Left hindlimb (tissue), 1 donor: ENCODE data around the gene ALOX5AP.
A peak's percentile ranks its signal among the peaks of the same experiment; 100 is the strongest.

Experiments
- DNase-seq: peaks from one replicate; pipeline ENCODE4 v3.0.0-alpha.2; 2018

ALOX5AP gene

GRCh38 chr13:30770929-30771328 lies 35.6 kb downstream of the ALOX5AP start:
- no peak for DNase-seq

GRCh38 chr13:30773561-30773960 lies 38.2 kb downstream of the ALOX5AP start:
- DNase-seq: no peak

DNA sequence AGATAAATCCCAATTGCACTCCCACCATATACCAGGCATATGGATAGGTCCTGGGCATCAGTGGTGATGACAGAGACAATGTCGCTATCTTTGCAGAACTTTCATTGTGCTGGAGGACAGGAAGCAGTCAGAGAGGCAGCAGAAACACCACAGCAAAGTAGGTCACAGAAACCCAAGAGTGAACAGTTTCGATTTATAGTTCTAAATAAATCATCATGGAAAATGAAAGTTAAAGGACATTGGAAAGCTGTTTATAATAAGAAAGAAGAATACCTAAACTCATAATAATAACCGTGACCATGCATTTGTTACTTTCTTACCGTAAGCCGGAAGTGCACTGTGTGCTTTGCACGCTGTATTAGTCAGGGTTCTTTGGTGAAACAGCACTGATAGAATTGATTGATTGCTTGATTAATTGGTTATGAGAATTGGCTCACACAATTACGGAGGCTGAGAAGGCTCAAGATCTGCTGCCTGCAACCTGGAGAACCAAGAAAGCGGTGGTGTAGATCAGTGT lies 38.9 kb downstream of the ALOX5AP start:
- DNase-seq: no peak

DNA sequence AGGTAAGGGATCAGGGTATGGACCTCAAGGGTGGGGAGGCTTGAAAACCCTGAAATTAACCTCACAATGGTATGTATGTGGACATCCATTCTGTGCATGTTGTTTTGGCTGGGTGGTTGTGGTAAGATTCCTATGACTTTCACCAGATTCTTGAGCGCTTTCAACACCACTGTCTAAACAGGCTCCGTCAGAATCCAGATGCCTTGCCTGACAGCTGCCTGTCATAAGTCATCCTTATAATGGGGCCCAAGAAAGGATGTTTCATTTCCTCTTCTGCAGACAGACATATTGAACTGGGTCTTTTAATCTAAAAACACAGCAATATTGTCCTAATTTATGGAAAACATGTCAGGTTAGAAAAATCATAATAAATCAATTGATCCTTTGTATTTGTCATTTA lies 41.3 kb downstream of the ALOX5AP start:
- DNase-seq: no peak

DNA sequence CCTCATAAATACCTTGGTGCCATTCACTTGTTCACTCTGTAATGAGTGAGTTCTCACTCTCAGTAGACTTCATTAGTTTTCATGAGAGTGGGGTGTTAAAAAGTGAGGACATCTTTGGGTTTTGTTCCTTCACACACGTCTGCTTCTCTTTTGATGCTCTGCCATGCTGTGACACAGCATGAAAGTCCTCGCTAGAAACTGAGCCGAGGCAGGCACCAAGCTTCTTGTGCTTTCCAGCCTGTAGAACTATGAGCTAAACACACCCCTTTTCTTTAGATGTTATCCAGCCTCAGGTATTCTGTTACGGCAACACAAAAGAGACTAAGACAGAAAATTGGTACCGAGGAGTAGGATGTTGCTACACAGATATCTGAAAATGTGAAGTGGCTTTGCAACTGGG lies 43.7 kb downstream of the ALOX5AP start:
- no peak for DNase-seq

- no peak for DNase-seq
These were observed 44.3 kb downstream of the ALOX5AP start for GRCh38 chr13:30779608-30780007.

- DNase-seq: no peak
These were observed 45.1 kb downstream of the ALOX5AP start for GRCh38 chr13:30780338-30780981.

GRCh38 chr13:30785191-30785850 lies 50.0 kb downstream of the ALOX5AP start:
- no peak for DNase-seq

GRCh38 chr13:30786648-30787047 lies 51.3 kb downstream of the ALOX5AP start:
- no peak for DNase-seq

DNA sequence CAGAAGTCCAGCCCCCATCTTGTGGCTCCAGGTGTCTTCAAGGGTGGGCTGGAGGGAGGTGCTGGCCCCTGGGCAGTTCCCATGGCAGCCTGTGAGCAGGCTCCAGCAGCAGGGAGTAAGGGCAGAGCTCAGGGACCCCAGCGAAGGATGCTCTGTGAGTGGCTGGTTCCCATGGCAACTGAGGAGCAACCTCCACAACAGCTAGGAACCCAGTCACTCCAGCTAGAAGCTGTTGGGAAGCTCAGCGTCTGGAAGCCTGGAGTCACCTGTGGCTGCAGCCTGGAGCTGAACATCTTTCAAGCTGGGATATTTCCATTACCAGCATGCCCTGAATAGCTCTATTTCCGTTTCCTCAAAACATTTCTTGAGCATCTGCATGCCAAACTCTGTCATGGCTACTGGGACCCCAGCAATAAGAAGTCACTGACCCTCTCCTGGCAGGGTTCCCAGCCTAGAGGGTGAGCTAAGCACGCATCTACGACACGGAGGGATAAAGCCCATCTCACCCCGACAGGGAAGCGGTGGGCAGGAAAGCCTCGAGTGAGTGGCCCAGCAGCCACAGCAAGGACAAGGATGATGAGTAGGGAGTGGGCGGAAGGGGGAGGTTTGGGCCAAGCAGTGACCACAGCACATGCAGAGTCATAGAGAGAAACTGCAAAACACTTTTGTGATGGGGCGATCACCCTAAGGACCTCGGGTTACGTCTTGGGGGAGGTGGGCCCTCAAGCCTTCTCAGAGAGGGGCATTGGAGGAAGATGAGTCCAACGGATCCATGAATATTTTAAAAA lies 52.6 kb downstream of the ALOX5AP start:
- no peak for DNase-seq

GRCh38 chr13:30789166-30789862 lies 54.0 kb downstream of the ALOX5AP start:
- DNase-seq: no peak

GRCh38 chr13:30790592-30790991 lies 55.2 kb downstream of the ALOX5AP start:
- no peak for DNase-seq

- peak; percentile 61 for DNase-seq
These were observed 56.1 kb downstream of the ALOX5AP start for GRCh38 chr13:30791354-30792001.

DNA sequence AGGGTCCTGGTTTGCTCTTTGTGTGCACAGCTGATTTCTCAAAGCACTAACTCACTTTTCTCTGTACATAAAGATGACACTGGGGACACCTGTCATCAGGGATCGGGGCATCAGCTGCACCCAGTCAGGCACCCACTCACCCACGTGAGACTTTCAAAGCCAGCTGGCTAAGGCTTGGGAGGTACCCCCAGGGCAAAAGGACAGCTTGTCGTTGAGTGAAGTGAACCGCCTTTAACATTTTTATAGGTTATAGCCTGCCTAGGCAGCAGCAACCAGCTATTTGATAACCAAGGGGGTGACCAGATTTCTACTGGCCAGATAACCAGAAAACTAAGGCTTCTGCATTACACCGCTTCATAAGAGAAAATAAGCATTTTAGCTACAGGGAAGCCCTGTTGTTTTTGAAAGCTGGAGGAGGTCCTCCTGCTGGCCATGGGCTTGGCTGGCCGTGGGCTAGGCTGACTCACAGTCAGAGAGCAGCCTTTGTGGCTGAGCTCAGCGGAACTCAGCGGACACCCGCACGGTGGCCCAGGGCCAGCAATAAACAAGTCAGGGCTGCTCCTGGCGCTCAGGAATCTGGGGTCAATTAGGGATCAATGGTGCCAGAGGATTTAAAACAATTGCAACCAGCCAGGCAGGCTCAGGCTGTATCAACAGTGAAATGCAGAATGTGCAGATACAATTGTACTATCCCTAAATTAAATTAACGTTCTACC lies 57.1 kb downstream of the ALOX5AP start:
- peak; percentile 80 for DNase-seq

- DNase-seq: no peak
These were observed 60.8 kb downstream of the ALOX5AP start for GRCh38 chr13:30796132-30796572.

DNA sequence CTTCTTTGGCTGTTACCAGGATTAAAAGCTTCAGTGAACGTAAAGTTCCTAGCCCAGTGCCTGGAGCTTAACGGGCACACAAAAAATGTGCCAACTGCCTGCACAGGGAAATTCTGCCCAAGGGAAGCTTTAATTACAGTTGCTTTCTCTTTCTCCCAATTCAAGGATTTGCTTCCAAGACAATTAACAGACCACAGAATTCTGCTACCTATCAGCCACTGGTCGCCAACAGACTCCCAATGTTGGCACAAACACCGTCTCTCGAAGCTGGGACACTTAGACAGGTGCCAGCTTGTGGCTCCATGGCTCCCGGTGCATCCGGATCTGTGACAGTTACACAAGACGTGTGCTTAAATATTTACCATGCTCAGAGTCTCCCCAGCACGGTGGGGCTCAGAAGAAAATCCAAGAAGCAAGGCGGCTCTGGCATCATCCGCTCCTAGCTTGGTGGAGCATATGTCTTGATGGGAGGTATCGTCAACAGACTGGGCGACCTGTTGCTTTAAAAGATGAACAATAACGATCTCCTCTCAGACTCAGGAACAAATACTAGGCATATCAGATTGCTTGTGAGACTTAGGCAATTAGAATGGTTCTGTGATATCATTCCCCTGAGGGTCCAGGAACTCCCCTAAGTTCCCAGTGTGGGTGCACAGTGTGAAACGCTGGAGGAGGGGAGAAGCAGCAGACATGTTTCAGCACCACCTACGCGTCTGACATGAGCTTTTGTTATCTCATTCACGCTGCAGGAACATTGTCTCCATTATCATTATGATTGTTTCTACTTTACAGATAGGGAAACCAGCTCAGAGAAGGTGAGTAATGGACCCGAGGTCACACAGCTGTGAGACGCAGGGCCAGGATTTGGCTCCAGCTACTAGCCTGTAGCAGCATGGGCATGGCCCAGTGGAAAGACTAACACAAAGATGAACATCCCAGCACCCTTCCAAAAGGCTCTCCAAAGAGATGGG lies 61.6 kb downstream of the ALOX5AP start:
- no peak for DNase-seq

DNA sequence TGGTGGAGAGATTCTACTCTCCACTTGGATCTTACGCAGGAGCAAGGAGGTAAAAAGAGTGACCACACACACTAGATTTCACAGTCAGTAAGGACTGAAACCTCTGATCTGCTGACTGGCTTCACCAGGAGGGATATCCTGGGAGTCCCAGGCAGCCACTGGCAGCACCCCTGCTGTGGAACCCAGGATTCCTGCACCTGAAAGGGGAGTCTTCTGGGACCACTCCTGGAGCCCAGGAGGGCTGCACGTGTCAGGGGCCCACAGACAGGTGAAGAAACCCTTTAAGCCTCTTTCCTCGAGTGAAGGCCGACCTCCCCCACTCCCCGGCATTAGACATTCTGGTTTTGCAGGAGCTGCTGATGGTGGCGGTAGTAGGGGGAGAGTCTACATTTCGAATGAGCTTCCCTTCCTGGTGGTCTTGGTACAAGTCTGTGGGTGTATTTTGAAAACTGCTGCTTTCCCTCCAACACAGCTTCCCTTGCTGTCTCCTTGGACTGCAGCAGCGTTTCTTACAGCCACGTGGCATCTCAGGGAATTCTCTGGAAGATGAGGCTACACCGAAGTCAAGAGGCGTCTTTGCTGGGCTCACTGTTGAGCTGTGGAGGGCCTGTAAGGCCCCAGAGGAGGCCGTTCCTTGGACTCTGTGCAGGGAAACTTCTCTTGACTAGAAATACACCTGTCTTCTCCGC lies 62.6 kb downstream of the ALOX5AP start:
- no peak for DNase-seq

- no peak for DNase-seq
These were observed 63.5 kb downstream of the ALOX5AP start for GRCh38 chr13:30798776-30799355.

DNA sequence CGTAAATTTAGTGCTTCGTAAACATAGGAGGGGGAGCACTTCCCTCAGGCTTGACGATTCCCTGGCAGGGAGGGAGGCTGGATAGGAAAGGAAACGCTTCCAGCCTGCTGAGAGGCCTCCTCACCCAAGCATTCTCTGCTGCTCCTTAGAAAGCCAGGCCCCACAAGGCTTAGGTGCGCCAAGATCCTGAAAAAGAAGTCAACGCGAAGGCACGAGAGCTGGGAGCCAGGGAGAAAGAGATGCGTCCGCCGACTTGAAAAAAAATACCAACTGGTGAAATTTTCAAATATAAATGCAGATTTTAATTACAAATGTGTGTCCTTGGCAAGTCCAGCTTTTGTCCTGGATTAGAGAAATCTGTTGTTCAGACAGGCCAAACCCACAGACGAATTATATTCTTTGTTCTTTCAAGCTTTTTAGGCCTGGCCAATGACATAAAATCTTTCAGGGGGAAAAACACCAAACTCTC lies 64.0 kb downstream of the ALOX5AP start:
- no peak for DNase-seq
